ENCODE data around the gene LDHAL6B.

The LDHAL6B gene

DNA sequence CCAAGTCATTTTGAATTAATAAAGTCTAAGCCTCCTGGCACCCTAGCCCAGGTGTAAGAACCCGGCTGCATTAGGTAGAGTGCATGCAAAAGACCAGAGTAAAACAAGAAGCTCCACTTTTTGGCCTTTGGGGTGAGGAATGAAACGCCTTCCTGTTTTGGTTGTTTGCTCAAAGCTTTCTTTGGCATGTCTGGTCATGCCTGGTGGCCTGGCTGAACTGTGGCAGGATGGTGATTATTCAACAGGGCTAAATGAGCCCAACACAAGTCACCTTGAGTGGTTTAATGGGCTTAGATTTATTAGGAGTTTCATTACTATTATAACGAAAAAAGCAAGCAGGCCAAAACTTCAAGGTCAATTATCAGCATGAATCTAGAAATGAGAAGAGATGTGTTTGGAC is 40.9 kb upstream of the LDHAL6B start:
- TF ChIP-seq CTCF (IDR thresholded peaks at IDR 0.05; ENCODE audit: insufficient read depth, missing control alignments) = no peak
- no peak for DNase-seq (ENCODE audit: insufficient read length, low spot score)
- no peak for FAIRE-seq

DNA sequence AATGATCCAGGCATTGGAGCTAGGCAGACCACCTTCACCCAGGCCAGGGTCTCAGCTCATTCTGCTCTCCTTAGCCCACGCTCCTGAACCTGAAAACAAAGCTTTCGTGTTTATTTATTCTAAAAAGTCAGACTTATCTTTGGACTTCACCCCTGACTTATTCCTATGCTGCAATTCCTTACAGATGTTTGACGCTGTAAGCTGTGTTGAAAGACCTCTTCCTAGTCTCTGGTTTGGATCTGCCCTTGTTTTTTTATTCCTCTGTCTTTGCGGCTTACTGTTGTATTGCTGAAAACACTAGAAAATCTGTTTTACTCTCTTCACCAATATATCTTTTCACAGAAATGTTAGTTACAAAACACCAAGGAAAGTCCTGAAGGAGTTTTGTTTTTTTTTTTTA is 40.5 kb upstream of the LDHAL6B start:
- TF ChIP-seq CTCF (IDR thresholded peaks at IDR 0.05; ENCODE audit: insufficient read depth, missing control alignments) = no peak
- no peak for DNase-seq (ENCODE audit: insufficient read length, low spot score)
- FAIRE-seq = no peak

GRCh38 chr15:59166601-59167265 is 39.9 kb upstream of the LDHAL6B start:
- FAIRE-seq (no peak), DNase-seq (ENCODE audit: insufficient read length, low spot score) (no peak)
- no peak for TF ChIP-seq CTCF (IDR thresholded peaks at IDR 0.05; ENCODE audit: insufficient read depth, missing control alignments)

DNA sequence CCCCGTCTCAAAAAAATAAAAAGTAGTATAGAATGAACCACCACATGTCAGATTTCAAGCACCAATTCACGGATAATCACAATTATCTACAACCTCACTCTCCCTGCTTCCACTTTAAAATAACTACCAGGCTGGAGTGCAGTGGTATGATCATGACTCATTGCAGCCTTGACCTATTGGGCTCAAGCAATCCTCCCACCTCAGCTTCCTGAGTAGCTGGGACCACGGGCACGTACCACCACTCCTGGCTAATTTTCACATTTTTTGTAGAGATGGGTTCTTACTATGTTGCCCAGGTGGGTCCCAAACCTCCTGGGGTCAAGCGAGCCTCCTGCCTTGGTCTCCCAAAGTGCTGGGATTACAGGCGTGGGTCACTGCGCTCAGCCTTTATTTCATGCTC is 38.1 kb upstream of the LDHAL6B start:
- DNase-seq (ENCODE audit: insufficient read length, low spot score) = no peak

GRCh38 chr15:59169251-59169708 is 37.4 kb upstream of the LDHAL6B start:
- TF ChIP-seq CTCF (IDR thresholded peaks at IDR 0.05; ENCODE audit: insufficient read depth, missing control alignments) = no peak
- no peak for FAIRE-seq

More for the DNA sequence above, 38.1 kb upstream of the LDHAL6B start:
- TF ChIP-seq CTCF (IDR thresholded peaks at IDR 0.05; ENCODE audit: insufficient read depth, missing control alignments) = no peak
- no peak for FAIRE-seq

DNA sequence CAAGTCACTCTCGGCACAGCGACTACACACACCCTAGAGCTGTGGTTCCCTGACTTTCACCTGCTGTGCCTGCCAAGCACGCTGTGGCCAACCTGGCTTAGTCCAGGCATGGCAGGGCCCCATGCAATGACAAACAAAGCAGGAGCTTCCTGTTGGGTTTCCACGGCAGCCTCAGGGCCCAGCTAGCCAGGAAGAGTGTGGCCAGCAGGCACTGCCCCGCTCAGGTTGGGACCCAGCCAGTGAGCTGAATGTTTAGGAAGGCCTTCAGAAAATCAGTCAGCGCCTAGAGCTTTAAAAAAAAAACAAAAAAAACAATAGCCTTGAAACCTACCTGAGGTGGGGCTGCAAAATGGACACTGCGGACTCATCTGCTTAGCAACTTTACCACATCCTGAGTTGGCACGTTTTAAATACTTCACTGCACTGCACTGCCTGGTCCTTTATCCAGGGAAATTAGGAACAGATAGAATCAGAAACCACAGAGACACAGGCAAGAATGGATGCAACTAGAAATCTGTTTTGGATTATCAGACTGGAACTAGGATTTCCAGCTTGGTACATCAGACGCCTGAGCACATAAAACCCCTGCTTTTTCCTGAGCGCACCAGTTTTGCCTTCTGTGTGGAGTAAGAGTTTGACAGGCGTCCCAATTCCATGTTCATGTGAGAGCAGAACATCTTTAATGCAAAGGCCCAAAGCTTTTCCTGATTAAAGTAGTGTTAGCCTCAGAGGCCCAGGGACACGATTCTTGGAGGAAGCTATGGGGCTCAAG is 36.2 kb upstream of the LDHAL6B start:
- TF ChIP-seq CTCF (IDR thresholded peaks at IDR 0.05; ENCODE audit: insufficient read depth, missing control alignments) = no peak
- DNase-seq (ENCODE audit: insufficient read length, low spot score) (no peak), FAIRE-seq (no peak)

More at GRCh38 chr15:59169251-59169708, 37.4 kb upstream of the LDHAL6B start:
- no peak for DNase-seq (ENCODE audit: insufficient read length, low spot score)

- FAIRE-seq (no peak), DNase-seq (ENCODE audit: insufficient read length, low spot score) (no peak)
- TF ChIP-seq CTCF (IDR thresholded peaks at IDR 0.05; ENCODE audit: insufficient read depth, missing control alignments) = no peak
Measured at GRCh38 chr15:59171067-59171397, 35.6 kb upstream of the LDHAL6B start.

Data from D721Med (cell line).